ENCODE measurements around the gene PPP1R15A. TPM values are rescaled to one million over a fixed set of nuclear protein-coding genes. Genes with fewer than 3 reads are reported as not detected.
"Not testable (repeated sequence)": the region's sequence is repeated elsewhere in the genome, so short reads cannot be mapped to it uniquely, and the experiment has no call there.

Gene PPP1R15A
- total RNA-seq, 1 experiment from 2014 or later: 83.3 TPM

GRCh38 chr19:48878196-48879024, 6.2 kb downstream of the PPP1R15A start:
- peak overlapping the region; percentile 28 for H3K4me3 Mint-ChIP-seq (ENCODE audit: unreplicated experiment)
- TF ChIP-seq, protein P1, sequence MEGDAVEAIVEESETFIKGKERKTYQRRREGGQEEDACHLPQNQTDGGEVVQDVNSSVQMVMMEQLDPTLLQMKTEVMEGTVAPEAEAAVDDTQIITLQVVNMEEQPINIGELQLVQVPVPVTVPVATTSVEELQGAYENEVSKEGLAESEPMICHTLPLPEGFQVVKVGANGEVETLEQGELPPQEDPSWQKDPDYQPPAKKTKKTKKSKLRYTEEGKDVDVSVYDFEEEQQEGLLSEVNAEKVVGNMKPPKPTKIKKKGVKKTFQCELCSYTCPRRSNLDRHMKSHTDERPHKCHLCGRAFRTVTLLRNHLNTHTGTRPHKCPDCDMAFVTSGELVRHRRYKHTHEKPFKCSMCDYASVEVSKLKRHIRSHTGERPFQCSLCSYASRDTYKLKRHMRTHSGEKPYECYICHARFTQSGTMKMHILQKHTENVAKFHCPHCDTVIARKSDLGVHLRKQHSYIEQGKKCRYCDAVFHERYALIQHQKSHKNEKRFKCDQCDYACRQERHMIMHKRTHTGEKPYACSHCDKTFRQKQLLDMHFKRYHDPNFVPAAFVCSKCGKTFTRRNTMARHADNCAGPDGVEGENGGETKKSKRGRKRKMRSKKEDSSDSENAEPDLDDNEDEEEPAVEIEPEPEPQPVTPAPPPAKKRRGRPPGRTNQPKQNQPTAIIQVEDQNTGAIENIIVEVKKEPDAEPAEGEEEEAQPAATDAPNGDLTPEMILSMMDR (IDR thresholded peaks at IDR 0.05; ENCODE audit: insufficient read depth in 1 of 2, low read depth in 1 of 2, low read length in 1 of 2, severe bottlenecking in 1 of 2, unreplicated experiment in 1 of 2): no peak
- H3K27me3 ChIP-seq (replicated peaks; ENCODE audit: control insufficient read depth, insufficient read depth, low read length): no peaks in the 10 kb centered on the region
- peaks cover 26% of the 10 kb centered on the region for H3K4me1 Mint-ChIP-seq (ENCODE audit: low read depth, unreplicated experiment)
- peaks cover 76% of the 10 kb centered on the region for H3K36me3 Mint-ChIP-seq (ENCODE audit: insufficient read depth, unreplicated experiment)
- no peaks in the 10 kb centered on the region for H3K27me3 Mint-ChIP-seq (ENCODE audit: insufficient read depth, unreplicated experiment)
- CTCF ChIA-PET: interaction anchor here (0.7 kb wide), 1 partner anchor 36 kb away, joined by 3 read pairs; no protein-coding TSS in a partner anchor
- no TSS peak for BruUV-seq (replicated peaks)
- DNase-seq: peak; percentile 69 to 73
- POLR2A ChIA-PET: interaction anchor here (1.0 to 1.2 kb wide), 2 partner anchors 22 to 84 kb away, joined by 4 to 5 read pairs; partner anchors contain the start of gene NUCB1
- H3K4me1 ChIP-seq: peaks cover 55% of the 10 kb centered on the region
- H3K36me3 ChIP-seq (ENCODE audit: control insufficient read depth, insufficient read depth, low read length): peaks cover 19% of the 10 kb centered on the region
- peak overlapping the region; percentile 66 for H3K27ac Mint-ChIP-seq (ENCODE audit: unreplicated experiment)
- H3K9me3 ChIP-seq: no peaks in the 10 kb centered on the region
- no peaks in the 10 kb centered on the region for H3K9me3 Mint-ChIP-seq (ENCODE audit: unreplicated experiment)
- no peak overlapping the region for H3K4me3 ChIP-seq (ENCODE audit: low read depth, low read length)
- intact Hi-C loops (cut with micrococcal nuclease; ENCODE audit: unreplicated experiment): no loop called here

- H3K4me1 Mint-ChIP-seq (ENCODE audit: low read depth, unreplicated experiment): peaks cover 19% of the 10 kb centered on the region
- TF ChIP-seq, protein P1 (IDR thresholded peaks at IDR 0.05; ENCODE audit: insufficient read depth in 1 of 2, low read depth in 1 of 2, low read length in 1 of 2, severe bottlenecking in 1 of 2, unreplicated experiment in 1 of 2): no peak
- BruUV-seq (replicated peaks): no TSS peak
- Histone ChIP-seq H3K4me3 (ENCODE audit: low read depth, low read length) (no peak overlapping the region), H3K27me3 (replicated peaks; ENCODE audit: control insufficient read depth, insufficient read depth, low read length) (no peaks in the 10 kb centered on the region), H3K36me3 (ENCODE audit: control insufficient read depth, insufficient read depth, low read length) (peaks cover 12% of the 10 kb centered on the region), H3K4me1 (peaks cover 47% of the 10 kb centered on the region), H3K9me3 (no peaks in the 10 kb centered on the region)
- no peak for DNase-seq
- no peaks in the 10 kb centered on the region for H3K9me3 Mint-ChIP-seq (ENCODE audit: unreplicated experiment)
- H3K36me3 Mint-ChIP-seq (ENCODE audit: insufficient read depth, unreplicated experiment): peaks cover 68% of the 10 kb centered on the region
- ChIA-PET POLR2A (interaction anchor here (1.0 to 1.2 kb wide), 2 partner anchors 21 to 83 kb away, joined by 4 to 5 read pairs; partner anchors contain the start of gene NUCB1), CTCF (interaction anchor here (0.7 kb wide), 1 partner anchor 37 kb away, joined by 3 read pairs; no protein-coding TSS in a partner anchor)
- no peak overlapping the region for H3K4me3 Mint-ChIP-seq (ENCODE audit: unreplicated experiment)
- H3K27me3 Mint-ChIP-seq (ENCODE audit: insufficient read depth, unreplicated experiment): no peaks in the 10 kb centered on the region
- intact Hi-C loops (cut with micrococcal nuclease; ENCODE audit: unreplicated experiment): no loop called here
- no peak overlapping the region for H3K27ac Mint-ChIP-seq (ENCODE audit: unreplicated experiment)
Observed at GRCh38 chr19:48879025-48879637, 6.9 kb downstream of the PPP1R15A start.

DNA sequence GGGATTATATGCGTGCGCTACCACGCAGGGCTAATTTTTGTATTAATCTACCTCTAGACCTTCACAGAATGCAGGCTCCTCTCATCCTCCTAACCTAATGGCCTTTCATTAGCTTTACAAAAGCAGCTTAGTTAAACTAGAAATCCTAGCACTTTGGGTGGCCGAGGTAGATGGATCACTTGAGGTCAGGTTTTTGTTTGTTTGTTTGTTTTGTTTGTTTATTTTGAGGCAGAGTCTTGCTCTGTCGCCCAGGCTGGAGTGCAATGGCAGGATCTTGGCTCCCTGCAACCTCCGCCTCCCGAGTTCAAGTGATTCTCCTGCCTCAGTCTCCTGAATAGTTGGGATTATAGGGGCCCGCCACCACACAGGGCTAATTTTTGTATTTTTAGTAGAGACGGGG, 7.5 kb downstream of the PPP1R15A start:
- BruUV-seq (replicated peaks); H3K27me3 ChIP-seq (replicated peaks; ENCODE audit: control insufficient read depth, insufficient read depth, low read length); H3K4me3 ChIP-seq (ENCODE audit: low read depth, low read length); intact Hi-C loops (cut with micrococcal nuclease; ENCODE audit: unreplicated experiment); H3K4me3 Mint-ChIP-seq (ENCODE audit: unreplicated experiment); H3K27ac Mint-ChIP-seq (ENCODE audit: unreplicated experiment); DNase-seq; H3K27me3 Mint-ChIP-seq (ENCODE audit: insufficient read depth, unreplicated experiment); POLR2A ChIA-PET; H3K9me3 Mint-ChIP-seq (ENCODE audit: unreplicated experiment); H3K36me3 ChIP-seq (ENCODE audit: control insufficient read depth, insufficient read depth, low read length); H3K9me3 ChIP-seq: not testable (repeated sequence)
- peaks cover 42% of the 10 kb centered on the region for H3K4me1 ChIP-seq
- peaks cover 63% of the 10 kb centered on the region for H3K36me3 Mint-ChIP-seq (ENCODE audit: insufficient read depth, unreplicated experiment)
- CTCF ChIA-PET: interaction anchor here (0.7 kb wide), 1 partner anchor 90 kb away, joined by 5 read pairs; no protein-coding TSS in a partner anchor
- peaks cover 13% of the 10 kb centered on the region for H3K4me1 Mint-ChIP-seq (ENCODE audit: low read depth, unreplicated experiment)

Data from Caco-2 (cell line).